B cell (primary cell): ENCODE measurements around the gene ECHDC1.

Experiments
- CTCF ChIP-seq: fragments of 200-600 bp; IDR thresholded peaks from one replicate; pipeline ENCODE4 v1.8.0; 2022; ENCODE audit warnings: antibody characterized with exemption, mild to moderate bottlenecking
- EZH2 ChIP-seq: IDR thresholded peaks from 2 replicates; pipeline ENCODE4 v1.6.1; 2012; ENCODE audit warnings: borderline replicate concordance, low read depth, mild to moderate bottlenecking, moderate library complexity, low read length; ENCODE audit not compliant: insufficient read depth, poor library complexity, severe bottlenecking

- TF ChIP-seq CTCF (no peak), EZH2 (no peak)
Observed at GRCh38 chr6:127273499-127273898, 69.9 kb downstream of the ECHDC1 start.
